Mucosa of rectum (tissue), 2 donors: ENCODE measurements around the gene MYO5B.

Experiments
- H3K27ac ChIP-seq, 2 donors: one replicate each; pipeline ENCODE4 v1.7.0; 2013; ENCODE audit warnings: inconsistent platforms in 2 of 2, low read depth in 2 of 2, low read length in 2 of 2
- H3K27me3 ChIP-seq, 2 donors: one replicate each; pipeline ENCODE4 v1.7.0; 2013; ENCODE audit warnings: low read length in 2 of 2; ENCODE audit not compliant: control insufficient read depth in 2 of 2, insufficient read depth in 2 of 2
- H3K36me3 ChIP-seq, 2 donors: one replicate each; pipeline ENCODE4 v1.7.0; 2013; ENCODE audit warnings: low read length in 2 of 2; ENCODE audit not compliant: control insufficient read depth in 2 of 2, insufficient read depth in 2 of 2
- H3K4me1 ChIP-seq, 2 donors: one replicate each; pipeline ENCODE4 v1.7.0; 2013; ENCODE audit warnings: low read length in 2 of 2, mild to moderate bottlenecking in 1 of 2; ENCODE audit not compliant: control insufficient read depth in 2 of 2, insufficient read depth in 2 of 2
- H3K4me3 ChIP-seq, 2 donors: one replicate each; pipeline ENCODE4 v1.7.0; 2013; ENCODE audit warnings: low read length in 2 of 2
- H3K9ac ChIP-seq, 2 donors: one replicate each; pipeline ENCODE4 v1.7.0; 2013; ENCODE audit warnings: low read length in 2 of 2, low read depth in 1 of 2, mild to moderate bottlenecking in 1 of 2
- H3K9me3 ChIP-seq, 2 donors: one replicate each; pipeline ENCODE4 v1.7.0; 2013; ENCODE audit warnings: low read length in 2 of 2; ENCODE audit not compliant: control insufficient read depth in 2 of 2
- donor health status: healthy.
- donor health status: Normal muscosa, but diverticular disease.

Gene MYO5B

DNA sequence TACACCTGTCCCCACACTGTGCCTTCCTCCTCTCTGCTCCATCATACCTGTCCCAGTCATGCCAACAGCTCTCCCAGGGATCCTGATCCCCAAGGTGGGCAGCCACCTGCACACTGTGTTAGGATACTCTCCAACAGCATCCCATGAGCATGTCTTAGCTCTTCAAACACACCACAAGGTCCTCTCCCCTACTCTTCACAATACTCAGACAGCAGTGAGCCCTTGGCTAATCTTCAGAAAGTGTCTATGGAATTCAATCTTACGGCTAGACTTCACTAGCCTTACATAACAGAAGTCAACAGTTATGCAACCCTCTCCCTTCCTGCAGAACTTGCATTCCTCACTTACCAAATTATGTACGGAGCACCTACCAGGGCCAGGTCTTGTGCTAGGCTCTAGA is 79.9 kb downstream of the MYO5B start:
- no peak overlapping the region for H3K27ac ChIP-seq

DNA sequence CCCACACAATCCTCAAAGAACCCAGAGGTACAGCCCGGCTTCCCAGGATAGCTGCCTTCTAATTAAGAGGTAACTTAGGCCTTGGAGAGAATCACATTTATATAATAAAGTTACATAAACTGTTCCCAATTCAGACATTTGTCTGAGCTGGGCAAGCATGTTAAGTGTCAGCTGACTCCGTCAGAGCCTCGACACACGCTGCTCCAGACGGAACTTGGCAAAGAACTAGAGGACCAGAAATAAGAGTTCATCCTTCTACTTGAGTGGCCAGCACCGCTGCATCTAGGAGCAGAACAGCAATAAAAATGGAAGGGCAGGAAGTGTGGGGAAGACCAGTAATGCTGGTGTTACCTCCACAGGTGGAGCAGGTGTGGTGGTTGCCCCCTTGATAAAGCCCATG is 80.5 kb downstream of the MYO5B start:
- Histone ChIP-seq H3K27ac (no peak overlapping the region), H3K27me3 (peaks cover 0 to 3% of the 10 kb centered on the region in 2 donors), H3K36me3 (no peaks in the 10 kb centered on the region), H3K9me3 (no peaks in the 10 kb centered on the region), H3K4me1 (peaks cover 3 to 4% of the 10 kb centered on the region in 2 donors), H3K9ac (no peak overlapping the region), H3K4me3 (no peak overlapping the region)

More for the DNA sequence above, 79.9 kb downstream of the MYO5B start:
- Histone ChIP-seq H3K36me3 (no peaks in the 10 kb centered on the region), H3K9ac (no peak overlapping the region), H3K4me3 (no peak overlapping the region), H3K27me3 (peaks cover 0 to 3% of the 10 kb centered on the region in 2 donors), H3K4me1 (peaks cover 3 to 4% of the 10 kb centered on the region in 2 donors), H3K9me3 (no peaks in the 10 kb centered on the region)

DNA sequence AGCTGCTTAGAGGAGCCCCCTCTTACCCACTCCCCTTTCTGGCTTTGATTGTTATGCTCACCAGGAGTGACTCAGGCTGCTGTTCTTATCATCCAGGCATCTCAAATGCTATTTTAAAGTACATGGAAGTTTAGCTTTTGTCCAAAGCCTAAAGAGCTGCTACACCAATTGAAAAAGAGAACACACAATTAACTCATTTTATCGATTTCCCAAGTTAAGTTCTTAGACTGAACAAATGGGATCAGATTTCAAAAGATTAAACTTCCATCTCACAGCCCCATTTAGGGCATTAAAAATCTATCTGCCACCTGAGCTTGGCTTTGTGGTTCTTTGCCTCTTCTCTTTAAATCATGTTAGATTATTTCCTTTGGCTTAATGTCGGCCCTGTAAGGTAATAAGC is 81.2 kb downstream of the MYO5B start:
- H3K27ac ChIP-seq = no peak overlapping the region
- H3K4me3 ChIP-seq = no peak overlapping the region
- peaks cover 0 to 3% of the 10 kb centered on the region in 2 donors for H3K27me3 ChIP-seq
- no peaks in the 10 kb centered on the region for H3K9me3 ChIP-seq
- peaks cover 3 to 4% of the 10 kb centered on the region in 2 donors for H3K4me1 ChIP-seq
- no peak overlapping the region for H3K9ac ChIP-seq
- no peaks in the 10 kb centered on the region for H3K36me3 ChIP-seq

DNA sequence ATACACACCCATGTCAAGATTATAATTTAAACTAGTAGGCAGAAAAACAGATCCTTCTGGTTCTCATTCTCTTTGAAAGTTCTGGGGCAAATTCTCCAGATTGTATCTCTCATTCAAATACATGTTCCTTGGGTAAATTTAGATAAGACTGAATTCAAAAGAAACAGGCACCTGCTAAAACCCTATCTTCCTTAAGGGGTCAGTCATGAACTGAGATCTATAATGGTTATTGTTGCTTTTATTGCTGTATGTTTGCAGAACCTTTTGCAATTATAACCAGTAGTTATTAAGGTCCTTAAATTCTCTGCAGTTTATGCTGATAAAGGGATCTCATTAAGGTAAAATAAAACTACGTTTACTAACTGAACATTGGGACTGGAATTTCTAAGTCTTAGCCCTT is 83.5 kb downstream of the MYO5B start:
- H3K4me3 ChIP-seq = no peak overlapping the region
- H3K27me3 ChIP-seq = no peaks in the 10 kb centered on the region
- H3K9ac ChIP-seq = no peak overlapping the region
- no peaks in the 10 kb centered on the region for H3K36me3 ChIP-seq
- H3K4me1 ChIP-seq = peaks cover 6 to 10% of the 10 kb centered on the region in 2 donors
- no peaks in the 10 kb centered on the region for H3K9me3 ChIP-seq
- no peak overlapping the region for H3K27ac ChIP-seq

DNA sequence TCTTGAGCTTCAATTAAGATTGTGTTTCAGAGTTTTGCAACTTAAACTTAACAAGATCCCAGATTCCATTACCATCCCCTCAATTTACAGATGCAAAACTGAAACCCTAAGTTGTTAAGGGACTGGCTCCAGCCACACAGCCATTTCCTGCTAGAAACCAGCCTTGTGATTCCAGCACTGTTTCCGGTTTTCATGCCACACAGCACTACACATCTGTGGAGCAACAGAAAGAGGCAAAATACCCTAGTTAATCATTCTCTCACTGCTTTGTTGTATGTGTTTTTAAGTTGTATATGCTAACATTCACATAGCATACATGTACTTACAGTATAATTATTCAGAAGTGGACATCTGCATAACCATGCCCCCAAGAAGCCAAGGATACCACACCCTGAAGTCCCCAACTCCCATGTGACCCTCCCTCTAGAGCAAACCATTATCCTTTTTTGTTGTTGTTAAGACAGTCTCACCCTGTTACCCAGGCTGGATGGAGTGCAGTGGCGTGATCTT is 87.4 kb downstream of the MYO5B start:
- Histone ChIP-seq H3K4me3 (no peak overlapping the region), H3K9ac (no peak overlapping the region), H3K27me3 (no peaks in the 10 kb centered on the region), H3K4me1 (peaks cover 3 to 10% of the 10 kb centered on the region in 2 donors), H3K9me3 (no peaks in the 10 kb centered on the region), H3K27ac (peak overlapping the region; percentile 7 to 28), H3K36me3 (no peaks in the 10 kb centered on the region)

DNA sequence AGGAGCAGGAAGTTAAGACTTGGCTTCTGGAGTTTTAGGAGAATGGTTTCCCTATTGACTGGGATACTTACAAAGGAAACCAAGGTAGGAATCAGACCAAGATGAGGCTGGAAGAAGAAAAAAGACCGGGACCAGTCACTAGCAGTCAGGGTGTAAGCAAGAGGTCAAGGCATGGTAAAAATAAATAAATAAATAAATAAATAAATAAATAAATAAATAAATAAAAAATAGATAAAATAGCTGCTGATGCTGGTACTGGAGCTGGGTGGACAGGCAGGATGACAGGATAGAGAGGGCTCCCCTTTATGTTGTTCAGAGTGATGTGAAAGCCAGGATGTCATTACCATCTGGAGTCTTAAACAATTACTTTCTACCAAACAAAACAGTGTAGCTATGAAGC is 89.9 kb downstream of the MYO5B start:
- Histone ChIP-seq H3K36me3 (no peaks in the 10 kb centered on the region), H3K9ac (no peak overlapping the region), H3K27me3 (no peaks in the 10 kb centered on the region), H3K4me1 (peaks cover 6 to 14% of the 10 kb centered on the region in 2 donors), H3K9me3 (no peaks in the 10 kb centered on the region), H3K4me3 (no peak overlapping the region), H3K27ac (no peak overlapping the region)

DNA sequence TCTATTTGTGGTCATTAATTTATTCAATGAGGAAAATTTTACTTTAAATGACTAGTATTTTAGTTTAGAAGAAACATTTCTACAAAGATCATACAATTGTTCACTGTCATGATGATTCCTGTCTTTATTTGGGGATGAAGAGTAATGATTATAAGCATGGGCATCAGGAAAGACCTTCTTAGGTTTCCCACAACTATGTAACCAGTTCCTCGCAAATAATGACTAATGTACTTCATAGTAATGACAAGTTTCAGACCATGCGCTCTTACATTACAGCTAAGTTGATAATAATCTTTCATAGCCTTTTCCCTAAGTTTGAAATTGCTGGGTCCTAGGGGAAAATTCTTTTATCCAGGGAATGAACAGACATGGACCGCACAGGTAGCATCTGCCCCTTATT is 90.5 kb downstream of the MYO5B start:
- H3K27me3 ChIP-seq = no peaks in the 10 kb centered on the region
- H3K4me1 ChIP-seq = peaks cover 8 to 20% of the 10 kb centered on the region in 2 donors
- H3K4me3 ChIP-seq = no peak overlapping the region
- H3K9ac ChIP-seq = no peak overlapping the region
- H3K36me3 ChIP-seq = no peaks in the 10 kb centered on the region
- no peaks in the 10 kb centered on the region for H3K9me3 ChIP-seq
- H3K27ac ChIP-seq = no peak overlapping the region

DNA sequence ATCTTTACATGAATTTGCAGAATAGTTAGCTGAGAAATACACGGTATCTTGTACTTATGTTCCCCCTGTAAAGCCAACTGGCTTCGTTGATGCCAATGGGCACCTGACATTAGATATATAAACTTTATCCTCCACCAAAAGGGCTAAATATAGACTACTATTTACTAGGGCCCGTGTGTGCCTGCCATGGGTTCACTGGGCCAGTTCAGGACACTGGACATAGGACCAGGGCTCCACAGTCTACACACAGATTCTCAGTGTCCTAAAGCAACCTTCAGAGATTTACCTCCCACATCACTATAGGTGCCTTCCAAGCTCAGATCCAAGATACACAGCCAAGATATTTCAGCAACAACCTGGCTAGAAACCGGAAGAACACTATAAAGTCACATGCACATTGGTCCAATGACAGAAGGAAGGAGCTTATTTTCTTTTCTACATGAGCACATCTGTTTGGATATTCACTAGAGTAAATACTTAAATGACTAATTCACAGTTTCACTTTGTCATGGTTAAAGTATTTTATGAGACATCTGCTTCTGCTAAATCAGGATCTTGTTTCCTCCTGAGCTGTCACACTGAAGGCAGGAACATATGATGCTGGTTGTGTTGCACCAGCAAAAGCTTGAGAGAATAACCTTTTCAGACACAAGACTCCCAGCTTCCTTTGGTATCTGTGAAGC is 95.1 kb downstream of the MYO5B start:
- Histone ChIP-seq H3K4me1 (peaks cover 14 to 34% of the 10 kb centered on the region in 2 donors), H3K9me3 (no peaks in the 10 kb centered on the region), H3K36me3 (no peaks in the 10 kb centered on the region), H3K4me3 (no peak overlapping the region), H3K27me3 (no peaks in the 10 kb centered on the region), H3K27ac (peak overlapping the region; percentile 54 to 72), H3K9ac (no peak overlapping the region)

DNA sequence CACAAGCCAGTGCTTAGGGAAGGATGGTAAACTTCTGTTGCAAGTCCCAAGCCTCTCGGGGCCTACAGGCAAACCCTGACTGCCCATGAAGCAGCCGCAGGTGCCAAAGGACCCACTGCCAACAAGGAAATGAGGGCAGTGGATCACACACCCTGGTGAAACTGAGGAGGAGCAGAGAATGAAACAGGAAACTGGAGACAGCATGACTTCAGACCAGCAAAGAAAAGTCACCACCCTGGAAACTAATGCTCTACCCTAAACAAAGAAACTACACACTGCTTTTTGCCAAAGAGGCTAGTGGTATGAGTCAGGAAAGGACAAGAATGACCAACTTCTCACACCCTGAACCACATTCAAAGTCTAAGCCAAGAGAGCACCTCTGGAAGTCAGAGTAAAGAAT is 97.2 kb downstream of the MYO5B start:
- Histone ChIP-seq H3K4me1 (peaks cover 14 to 34% of the 10 kb centered on the region in 2 donors), H3K36me3 (no peaks in the 10 kb centered on the region), H3K9me3 (no peaks in the 10 kb centered on the region), H3K27ac (peak overlapping the region; percentile 69 to 73), H3K9ac (no peak overlapping the region), H3K4me3 (no peak overlapping the region), H3K27me3 (no peaks in the 10 kb centered on the region)

DNA sequence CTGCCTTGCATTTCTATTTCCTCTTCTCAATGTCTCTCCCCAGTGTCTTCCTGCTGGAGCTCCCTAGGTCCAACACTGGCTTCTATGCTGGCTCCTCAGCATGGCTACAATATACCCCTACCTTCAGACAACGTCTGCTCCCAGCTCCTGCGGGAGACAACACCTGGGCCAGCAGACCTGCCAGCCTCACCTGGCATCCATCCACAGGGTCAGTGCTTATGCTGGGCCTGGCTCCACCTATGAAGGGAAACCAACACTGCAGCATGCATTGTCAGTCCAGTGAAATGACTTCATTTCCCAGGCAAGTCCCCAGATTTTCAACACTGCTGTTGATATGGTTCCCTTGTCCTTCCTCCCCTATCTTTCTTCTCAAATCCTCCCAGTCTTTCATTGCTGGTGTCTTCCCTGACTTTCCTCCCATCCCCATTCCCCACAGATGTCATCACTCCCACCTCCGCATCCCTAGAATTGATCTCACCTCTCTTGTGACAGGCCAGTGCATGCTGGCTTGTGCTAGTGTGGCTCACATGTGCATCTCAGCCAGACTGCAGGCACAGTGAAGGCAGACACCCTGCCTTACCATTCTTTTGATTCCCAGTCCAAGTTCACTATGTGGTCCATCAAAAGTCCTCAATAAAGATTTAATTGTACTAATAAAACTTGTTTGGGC is 98.0 kb downstream of the MYO5B start:
- Histone ChIP-seq H3K9ac (no peak overlapping the region), H3K4me3 (no peak overlapping the region), H3K27me3 (no peaks in the 10 kb centered on the region), H3K36me3 (no peaks in the 10 kb centered on the region), H3K4me1 (peaks cover 18 to 42% of the 10 kb centered on the region in 2 donors), H3K27ac (peak overlapping the region; percentile 69 to 73), H3K9me3 (no peaks in the 10 kb centered on the region)
